Prostate gland (tissue), 2 donors: ENCODE measurements around the gene TBX18. TPM values are rescaled to one million over a fixed set of nuclear protein-coding genes. Genes with fewer than 3 reads are reported as not detected.

Experiments
- DNase-seq: peaks from one replicate; pipeline ENCODE4 v3.0.0-alpha.2; 2019; ENCODE audit warnings: low spot score
- H3K27ac ChIP-seq, 2 donors: fragments of 200-600 bp; sonication (generic); 2 replicates each; pipeline ENCODE4 v1.5.1; 2017 to 2019
- H3K27me3 ChIP-seq: fragments of 200-600 bp; sonication (generic); replicated peaks from 2 replicates; pipeline ENCODE4 v1.5.1; 2019; ENCODE audit not compliant: insufficient read depth
- H3K36me3 ChIP-seq, 2 donors: fragments of 200-600 bp; sonication (generic); 1 replicate in 1 of 2; 2 replicates in 1 of 2; pipeline versions ENCODE4 v1.5.1 to v1.8.1; 2017 to 2019
- H3K4me1 ChIP-seq: fragments of 200-600 bp; sonication (generic); replicated peaks from 2 replicates; pipeline ENCODE4 v1.5.1; 2019
- H3K4me3 ChIP-seq, 2 donors: fragments of 200-600 bp; sonication (generic); 2 replicates each; pipeline ENCODE4 v1.5.1; 2017 to 2019
- H3K9me3 ChIP-seq: fragments of 200-600 bp; sonication (generic); 2 replicates; pipeline ENCODE4 v1.5.1; 2017
- POLR2A ChIP-seq: fragments of 450-650 bp; IDR thresholded peaks from one replicate; pipeline ENCODE4 v1.6.1; 2016; ENCODE audit warnings: antibody characterized with exemption, mild to moderate bottlenecking
- POLR2AphosphoS5 ChIP-seq: sonication (generic); formaldehyde crosslinking; IDR thresholded peaks from one replicate; pipeline ENCODE4 v1.6.1; 2017; ENCODE audit warnings: antibody characterized with exemption
- WGBS: methylation state at CpG from one replicate; pipeline ENCODE4 v1.1.5; 2018; 5-methylcytosine and 5-hydroxymethylcytosine counted together
- intact Hi-C: fragments of 100-400 bp; cut with DNase I; formaldehyde crosslinking; loops from one replicate; pipeline ENCODE4 v1.14.2; 2022
- total RNA-seq, 2 donors: library from RNA; depleted of rRNA; stranded (reverse); fragments of >200 nt; gene quantifications; one replicate each; pipeline ENCODE4 v1.1.0, GENCODE V29; 2016
- TF ChIP-seq, protein P1 (sequence below), 4 experiments: fragments of 200-600 bp in 2 of 4; fragments of 450-650 bp in 2 of 4; sonication (generic) in 2 of 4; IDR thresholded peaks; 1 replicate in 3 of 4; 2 replicates in 1 of 4; pipeline ENCODE4 v1.5.1; 2016 to 2019; ENCODE audit warnings: antibody characterized with exemption in 4 of 4, mild to moderate bottlenecking in 2 of 4, moderate library complexity in 2 of 4

Gene TBX18
- total RNA-seq, 2 donors from 2014 or later, result 0.05 to 3.4 TPM

DNA sequence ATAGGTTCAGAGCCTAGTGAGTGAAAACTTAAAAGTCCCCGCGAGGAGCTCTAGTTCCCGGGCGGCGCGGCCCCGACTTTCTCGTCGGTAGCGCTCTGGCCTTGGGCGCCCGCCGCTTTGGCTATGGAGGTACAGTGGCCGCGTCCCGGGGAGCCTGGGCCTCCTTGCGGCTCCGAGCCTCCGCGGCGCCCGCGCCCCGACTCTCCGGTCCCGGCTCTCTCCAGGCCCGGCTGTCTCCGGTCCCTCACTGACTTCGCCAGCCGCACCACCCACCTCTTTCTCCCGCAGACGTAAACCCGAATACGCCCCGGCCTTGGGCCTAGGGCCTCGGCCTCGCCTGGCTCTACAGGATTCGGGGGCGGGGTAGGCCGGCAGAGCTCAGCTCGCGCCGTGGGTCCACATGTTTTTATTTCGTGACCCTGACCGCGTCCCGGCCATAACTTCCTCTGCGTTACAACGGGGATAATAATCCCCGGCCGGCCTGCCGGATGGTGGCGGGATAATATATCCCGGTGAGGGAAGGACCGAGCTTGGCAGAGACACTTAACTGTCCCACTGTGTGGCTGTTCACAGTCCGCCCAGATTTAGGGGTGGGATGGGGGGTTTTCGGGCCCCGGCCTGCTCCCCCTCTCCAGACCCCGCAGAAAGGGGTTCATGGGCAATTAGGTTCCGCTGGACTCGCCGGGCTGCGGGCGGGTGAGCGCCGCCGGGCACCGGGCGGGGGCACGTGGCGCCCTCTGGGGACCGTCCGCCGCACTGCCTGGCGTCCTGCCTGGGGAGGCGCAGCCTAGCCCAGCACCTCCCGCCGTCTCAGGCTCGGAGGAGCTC, 10.0 kb upstream of the TBX18 start:
- intact Hi-C loops, result no loop called here
- H3K9me3 ChIP-seq, result no peaks in the 10 kb centered on the region
- TF ChIP-seq POLR2A, result no peak
- TF ChIP-seq POLR2AphosphoS5, result no peak
- TF ChIP-seq, protein P1, sequence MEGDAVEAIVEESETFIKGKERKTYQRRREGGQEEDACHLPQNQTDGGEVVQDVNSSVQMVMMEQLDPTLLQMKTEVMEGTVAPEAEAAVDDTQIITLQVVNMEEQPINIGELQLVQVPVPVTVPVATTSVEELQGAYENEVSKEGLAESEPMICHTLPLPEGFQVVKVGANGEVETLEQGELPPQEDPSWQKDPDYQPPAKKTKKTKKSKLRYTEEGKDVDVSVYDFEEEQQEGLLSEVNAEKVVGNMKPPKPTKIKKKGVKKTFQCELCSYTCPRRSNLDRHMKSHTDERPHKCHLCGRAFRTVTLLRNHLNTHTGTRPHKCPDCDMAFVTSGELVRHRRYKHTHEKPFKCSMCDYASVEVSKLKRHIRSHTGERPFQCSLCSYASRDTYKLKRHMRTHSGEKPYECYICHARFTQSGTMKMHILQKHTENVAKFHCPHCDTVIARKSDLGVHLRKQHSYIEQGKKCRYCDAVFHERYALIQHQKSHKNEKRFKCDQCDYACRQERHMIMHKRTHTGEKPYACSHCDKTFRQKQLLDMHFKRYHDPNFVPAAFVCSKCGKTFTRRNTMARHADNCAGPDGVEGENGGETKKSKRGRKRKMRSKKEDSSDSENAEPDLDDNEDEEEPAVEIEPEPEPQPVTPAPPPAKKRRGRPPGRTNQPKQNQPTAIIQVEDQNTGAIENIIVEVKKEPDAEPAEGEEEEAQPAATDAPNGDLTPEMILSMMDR (IDR thresholded peaks at IDR 0.05), result no peak
- H3K27me3 ChIP-seq, result peaks cover 36% of the 10 kb centered on the region
- no peaks in the 10 kb centered on the region for H3K36me3 ChIP-seq
- no peak overlapping the region for H3K27ac ChIP-seq
- 3% methylated on average over 53 of the region's 79 CpGs for WGBS
- H3K4me1 ChIP-seq, result no peaks in the 10 kb centered on the region
- no peak for DNase-seq
- H3K4me3 ChIP-seq, result no peak overlapping the region

DNA sequence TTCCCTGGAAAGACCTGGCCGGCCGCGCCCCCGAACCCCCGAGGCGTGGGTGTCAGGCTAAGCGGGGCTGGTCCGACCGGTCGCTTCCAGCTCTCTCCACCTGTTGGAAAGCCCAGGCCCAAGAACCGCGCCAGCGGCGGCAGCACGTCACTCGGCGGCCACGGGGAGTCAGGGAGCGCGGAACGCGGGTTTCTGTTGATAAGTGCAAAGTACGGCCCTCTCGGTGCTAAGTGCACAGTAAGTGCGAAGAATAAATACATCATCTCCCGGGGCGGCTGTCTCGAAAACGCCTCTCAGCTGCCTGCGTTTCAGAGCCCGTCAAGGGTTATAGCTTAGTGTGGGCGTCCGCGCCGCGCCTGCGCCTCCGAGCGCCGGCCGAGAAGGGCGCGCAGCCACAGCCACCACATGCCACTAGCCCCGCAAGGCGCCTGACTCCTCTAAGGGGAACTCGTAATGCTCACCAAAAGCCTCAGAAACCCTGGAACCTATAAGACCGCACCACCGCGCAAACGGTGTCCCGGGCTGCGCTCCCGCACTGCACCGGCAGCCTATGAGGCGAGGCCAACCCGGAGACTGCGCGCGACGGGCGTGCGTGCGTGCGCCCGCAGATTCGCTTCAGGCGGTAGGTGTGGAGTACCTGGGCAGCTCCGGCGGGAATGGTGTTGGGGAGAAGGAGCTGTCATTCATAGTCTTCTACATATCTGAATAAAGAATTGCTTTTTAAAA, 9.2 kb upstream of the TBX18 start:
- TF ChIP-seq POLR2AphosphoS5 (no peak), POLR2A (no peak)
- Histone ChIP-seq H3K36me3 (no peaks in the 10 kb centered on the region), H3K27ac (no peak overlapping the region), H3K27me3 (peaks cover 36% of the 10 kb centered on the region), H3K4me3 (no peak overlapping the region), H3K4me1 (no peaks in the 10 kb centered on the region), H3K9me3 (no peaks in the 10 kb centered on the region)
- WGBS, result 1% methylated on average over 68 of the region's 69 CpGs
- DNase-seq, result no peak
- intact Hi-C loops, result no loop called here

DNA sequence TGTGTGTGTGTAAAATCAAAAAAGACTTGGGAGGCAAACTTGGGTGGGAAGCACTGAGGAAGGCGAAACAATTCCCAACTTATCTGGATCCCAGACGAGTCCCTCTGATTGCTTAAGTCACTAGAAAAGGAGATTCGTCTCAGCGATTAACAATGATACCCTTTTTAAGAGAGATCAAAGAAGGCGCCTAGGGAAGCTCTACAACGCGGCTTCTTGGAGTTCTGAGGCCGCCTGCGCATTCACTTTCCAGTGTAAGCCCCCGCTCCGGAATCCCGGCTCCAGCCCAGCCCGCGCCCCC, 8.7 kb upstream of the TBX18 start:
- DNase-seq, result no peak
- Histone ChIP-seq H3K27ac (no peak overlapping the region), H3K9me3 (no peaks in the 10 kb centered on the region), H3K4me3 (no peak overlapping the region), H3K4me1 (no peaks in the 10 kb centered on the region), H3K36me3 (no peaks in the 10 kb centered on the region), H3K27me3 (peaks cover 37% of the 10 kb centered on the region)
- TF ChIP-seq, protein P1 (IDR thresholded peaks at IDR 0.05), result no peak
- no peak for TF ChIP-seq POLR2AphosphoS5
- no peak for TF ChIP-seq POLR2A
- WGBS, result 2% methylated on average over 14 of the region's 14 CpGs
- intact Hi-C loops, result no loop called here

DNA sequence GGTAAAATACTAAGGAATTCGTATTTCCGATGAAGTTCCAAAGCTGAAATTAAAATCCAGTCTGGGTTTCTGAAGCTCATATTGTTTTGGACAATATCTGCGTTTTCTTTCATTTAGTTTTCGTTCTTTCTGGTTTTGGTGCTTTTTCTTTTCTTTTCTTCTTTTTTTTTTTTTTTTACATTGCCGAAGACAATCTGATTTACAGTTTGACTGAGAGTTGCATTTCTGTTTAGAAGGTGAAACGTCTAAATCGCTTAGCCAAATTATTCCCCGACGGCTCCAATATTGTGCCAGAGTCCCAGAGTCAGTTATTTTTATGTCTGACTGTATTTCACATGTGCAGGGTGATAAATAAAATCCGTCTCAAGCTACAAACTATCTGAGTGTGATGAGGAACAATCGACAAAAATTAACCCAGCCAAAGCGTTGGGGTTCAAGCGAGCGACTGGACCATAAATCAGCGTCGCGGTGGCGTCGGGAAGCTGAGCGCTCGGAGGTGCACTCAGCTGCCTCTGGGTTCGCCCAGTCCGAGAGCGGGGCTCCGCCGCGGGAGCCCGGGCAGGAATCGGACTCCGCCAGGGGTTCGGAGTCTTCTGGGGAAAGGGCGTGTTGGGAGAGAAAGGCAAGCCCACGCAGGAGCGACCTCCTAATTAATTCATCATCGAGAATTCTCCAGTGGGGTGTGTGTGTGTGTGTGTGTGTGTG, 8.2 kb upstream of the TBX18 start:
- TF ChIP-seq POLR2AphosphoS5 (no peak), POLR2A (no peak)
- TF ChIP-seq, protein P1 (IDR thresholded peaks at IDR 0.05), result no peak
- peaks cover 40% of the 10 kb centered on the region for H3K27me3 ChIP-seq
- H3K4me3 ChIP-seq, result no peak overlapping the region
- DNase-seq, result no peak
- H3K4me1 ChIP-seq, result no peaks in the 10 kb centered on the region
- 9% methylated on average over 35 of the region's 35 CpGs for WGBS
- H3K36me3 ChIP-seq, result no peaks in the 10 kb centered on the region
- no peaks in the 10 kb centered on the region for H3K9me3 ChIP-seq
- no peak overlapping the region for H3K27ac ChIP-seq
- intact Hi-C loops, result no loop called here

DNA sequence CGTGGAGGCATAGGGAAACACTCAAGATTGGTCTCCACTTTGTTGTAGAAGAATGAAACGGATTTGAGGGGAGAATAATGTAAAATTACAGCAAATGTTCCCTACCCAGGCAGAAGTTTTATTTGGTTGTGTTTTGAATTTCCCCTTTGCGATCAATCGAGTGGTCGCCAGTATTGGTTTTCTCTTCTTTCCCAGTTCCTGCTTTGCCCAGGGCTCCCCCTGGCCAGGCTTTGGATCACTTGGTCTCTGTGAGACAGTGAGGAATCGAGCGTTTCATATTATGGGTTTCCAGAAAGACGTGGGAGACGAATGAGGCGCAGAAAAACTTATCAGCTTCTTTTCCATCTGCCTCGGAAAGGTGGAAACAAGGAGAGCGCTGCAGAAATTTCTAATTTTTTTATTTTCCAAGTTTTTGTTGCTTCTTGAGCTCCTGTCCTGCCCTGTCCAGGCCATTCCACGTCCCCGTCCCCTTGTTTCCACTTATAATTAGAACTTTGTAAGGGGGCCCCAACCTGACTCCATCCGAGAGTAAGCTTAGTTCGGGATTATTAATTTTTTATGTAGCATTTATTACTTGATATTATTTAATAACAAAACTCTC, 7.5 kb upstream of the TBX18 start:
- Histone ChIP-seq H3K9me3 (no peaks in the 10 kb centered on the region), H3K4me3 (no peak overlapping the region), H3K27me3 (peaks cover 47% of the 10 kb centered on the region), H3K36me3 (no peaks in the 10 kb centered on the region), H3K27ac (no peak overlapping the region), H3K4me1 (no peaks in the 10 kb centered on the region)
- intact Hi-C loops, result no loop called here
- no peak for DNase-seq
- WGBS, result 13% methylated on average over 16 of the region's 16 CpGs
- TF ChIP-seq, protein P1 (IDR thresholded peaks at IDR 0.05), result no peak
- TF ChIP-seq POLR2AphosphoS5 (no peak), POLR2A (no peak)
